HG03095 (cell line): ENCODE results near the gene DNMT3A.

Source experiments
- ATAC-seq: cut with Tn5 transposase; IDR thresholded peaks from one replicate; pipeline ENCODE4 v1.9.1; 2021; ENCODE audit warnings: moderate library complexity; ENCODE audit not compliant: unreplicated experiment

The DNMT3A gene

GRCh38 chr2:25347205-25347815 lies 5.6 kb upstream of the DNMT3A start:
- no peak for ATAC-seq

GRCh38 chr2:25343187-25343825 lies 1.6 kb upstream of the DNMT3A start:
- ATAC-seq, result no peak

- ATAC-seq, result peak; percentile 76
Measured at GRCh38 chr2:25342372-25343186, 854 bp upstream of the DNMT3A start.

GRCh38 chr2:25341011-25341727 lies 556 bp downstream of the DNMT3A start:
- peak; percentile 20 for ATAC-seq

- no peak for ATAC-seq
Measured at GRCh38 chr2:25340181-25340921, 1.4 kb downstream of the DNMT3A start.

GRCh38 chr2:25339791-25340180 lies 1.9 kb downstream of the DNMT3A start:
- ATAC-seq, result no peak

- ATAC-seq, result no peak
Measured at GRCh38 chr2:25339211-25339674, 2.5 kb downstream of the DNMT3A start.

- ATAC-seq, result no peak
Measured at GRCh38 chr2:25338401-25338800, 3.3 kb downstream of the DNMT3A start.

- no peak for ATAC-seq
Measured at GRCh38 chr2:25337891-25338290, 3.8 kb downstream of the DNMT3A start.

- ATAC-seq, result no peak
Measured at GRCh38 chr2:25337276-25337675, 4.4 kb downstream of the DNMT3A start.

- ATAC-seq, result no peak
Measured at GRCh38 chr2:25336383-25336841, 5.3 kb downstream of the DNMT3A start.

GRCh38 chr2:25335971-25336370 lies 5.8 kb downstream of the DNMT3A start:
- no peak for ATAC-seq

- no peak for ATAC-seq
Measured at GRCh38 chr2:25335204-25335603, 6.5 kb downstream of the DNMT3A start.

GRCh38 chr2:25334482-25334881 lies 7.2 kb downstream of the DNMT3A start:
- ATAC-seq, result no peak

GRCh38 chr2:25333981-25334380 lies 7.7 kb downstream of the DNMT3A start:
- ATAC-seq, result no peak

GRCh38 chr2:25332571-25332970 lies 9.2 kb downstream of the DNMT3A start:
- no peak for ATAC-seq

- ATAC-seq, result no peak
Measured at GRCh38 chr2:25331686-25332365, 9.9 kb downstream of the DNMT3A start.

- no peak for ATAC-seq
Measured at GRCh38 chr2:25330937-25331336, 10.8 kb downstream of the DNMT3A start.

- no peak for ATAC-seq
Measured at GRCh38 chr2:25330273-25330672, 11.5 kb downstream of the DNMT3A start.
